Measurements from ENCODE around the gene RASSF10.

DNA sequence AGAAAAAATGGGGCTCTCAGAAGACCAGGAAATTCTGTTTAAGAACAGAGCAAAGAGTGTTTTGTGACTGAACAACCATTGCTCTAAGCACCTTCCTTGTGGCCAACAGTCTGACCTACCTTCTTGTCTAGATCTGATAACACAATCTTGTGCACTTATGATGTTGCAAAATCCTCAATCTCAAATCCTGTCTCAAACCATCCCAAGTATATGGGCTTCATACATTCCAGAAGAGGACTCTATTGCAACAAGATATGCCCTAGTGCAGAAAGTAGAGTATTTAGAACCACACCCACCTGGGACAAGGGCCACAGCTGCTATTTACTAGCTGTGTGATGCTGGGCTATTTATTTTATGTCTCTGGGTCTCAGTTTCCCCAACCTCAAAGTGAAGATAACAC, 27.1 kb downstream of the RASSF10 start:
- TF ChIP-seq EZH2 (IDR thresholded peaks at IDR 0.05; ENCODE audit: low read length, unreplicated experiment) (no peak), CTCF (conservative IDR thresholded peaks at IDR 0.05; ENCODE audit: low read depth, low read length) (no peak), EZH2phosphoT487 (IDR thresholded peaks at IDR 0.05; ENCODE audit: borderline replicate concordance, low read length) (no peak)

Data from PC-3 (cell line).